ENCODE results near the gene MSH6. TPM values are rescaled to one million over a fixed set of nuclear protein-coding genes. Genes with fewer than 3 reads are reported as not detected.
A peak's percentile ranks its signal among the peaks of the same experiment; 100 is the strongest.

Gene MSH6
- total and polyA plus RNA-seq, 9 of the 15 experiments (the other 6 are each of a cell fraction or from before 2014, with no cell fraction given) = 15.3 to 147 (median 80.5) TPM

- peak in 1 of 3 experiments; percentile 53 for TF ChIP-seq YY1 (IDR thresholded peaks at IDR 0.05; ENCODE audit: borderline replicate concordance in 1 of 3, control insufficient read depth in 1 of 3, extremely low read depth in 1 of 3, insufficient read depth in 3 of 3, insufficient read length in 1 of 3, insufficient replicate concordance in 2 of 3, low read depth in 1 of 3, low read length in 2 of 3)
- no peak for TF ChIP-seq KDM2B (CRISPR knock-in tag; IDR thresholded peaks at IDR 0.05)
- TF ChIP-seq SMARCC2 (IDR thresholded peaks at IDR 0.05; ENCODE audit: low read depth) = no peak
- TF ChIP-seq LCOR (CRISPR knock-in tag; IDR thresholded peaks at IDR 0.05) = 0 out of 2 replicates have a peak, but pooled peaks have one; percentile 39
- TF ChIP-seq NCOA4 (IDR thresholded peaks at IDR 0.05; ENCODE audit: partially characterized antibody) = no peak
- no peak for TF ChIP-seq SMARCA5 (IDR thresholded peaks at IDR 0.05)
- no peak for TF ChIP-seq NR2C1 (IDR thresholded peaks at IDR 0.05)
- no peak for TF ChIP-seq NR2C1 (tag; IDR thresholded peaks at IDR 0.05)
- TF ChIP-seq ZBTB7A (IDR thresholded peaks at IDR 0.05; ENCODE audit: borderline replicate concordance, control insufficient read depth, low read depth, low read length) = peak; percentile 38; the same call in 1 of the 2 replicates
- no peak for TF ChIP-seq HNRNPLL (IDR thresholded peaks at IDR 0.05; ENCODE audit: low read depth, low read length, poor library complexity, severe bottlenecking)
- TF ChIP-seq NELFE (IDR thresholded peaks at IDR 0.05; ENCODE audit: insufficient read depth, insufficient read length) = no peak
- no peak for TF ChIP-seq PTTG1 (tag; IDR thresholded peaks at IDR 0.05; ENCODE audit: low read depth)
- TF ChIP-seq TBL1XR1 (IDR thresholded peaks at IDR 0.05; ENCODE audit: low read length in 2 of 2) = no peak
- no peak for TF ChIP-seq RFX7 (CRISPR knock-in tag; IDR thresholded peaks at IDR 0.05)
- TF ChIP-seq ZNF224 (CRISPR knock-in tag; IDR thresholded peaks at IDR 0.05) = no peak
- no peak for TF ChIP-seq SAP30 (IDR thresholded peaks at IDR 0.05; ENCODE audit: borderline replicate concordance, insufficient read depth, low read depth, low read length, poor library complexity, severe bottlenecking)
- no peak for TF ChIP-seq ZNF318 (IDR thresholded peaks at IDR 0.05; ENCODE audit: borderline replicate concordance in 1 of 2, low read depth in 1 of 2)
- peak; percentile 94 to 96 for TF ChIP-seq RAD21 (CRISPR knock-in tag; conservative IDR thresholded peaks at IDR 0.05 in 1 of 2, IDR thresholded peaks at IDR 0.05 in 1 of 2)
- TF ChIP-seq NFXL1 (CRISPR knock-in tag; IDR thresholded peaks at IDR 0.05) = no peak
- TF ChIP-seq POLR2B (IDR thresholded peaks at IDR 0.05; ENCODE audit: low read depth, partially characterized antibody) = no peak
Measured at GRCh38 chr2:47767880-47768609, 14.9 kb upstream of the MSH6 start (continued).
